Fibroblast of the aortic adventitia (primary cell): Measurements from ENCODE around the gene NAPG. TPM values are rescaled to one million over a fixed set of nuclear protein-coding genes. Genes with fewer than 3 reads are reported as not detected.
"Not testable (repeated sequence)": the region's sequence is repeated elsewhere in the genome, so short reads cannot be mapped to it uniquely, and the experiment has no call there.

ENCODE experiments used
- DNase-seq: peaks from one replicate; pipeline ENCODE4 v3.0.0-alpha.2; 2010; ENCODE audit warnings: low read depth
- H3K4me3 ChIP-seq: 2 replicates; pipeline ENCODE4 v1.5.1; 2011; ENCODE audit warnings: low read depth, mild to moderate bottlenecking, control low read depth, low read length, moderate library complexity
- CTCF ChIP-seq: IDR thresholded peaks from 2 replicates; pipeline ENCODE4 v1.5.1; 2011; ENCODE audit warnings: mild to moderate bottlenecking, low read length, control low read depth, inconsistent platforms; ENCODE audit not compliant: insufficient read depth
- total RNA-seq: library from RNA; depleted of rRNA; stranded (reverse); fragments of >200 nt; gene quantifications from 2 replicates; pipeline ENCODE4 v1.2.3, GENCODE V29; 2012; ENCODE audit warnings: low replicate concordance

NAPG gene
- total RNA-seq, 1 donor: 44.6 TPM

GRCh38 chr18:10565835-10566234, 40.0 kb downstream of the NAPG start:
- TF ChIP-seq CTCF: no peak
- DNase-seq: no peak
- H3K4me3 ChIP-seq: no peak overlapping the region

GRCh38 chr18:10566390-10566789, 40.6 kb downstream of the NAPG start:
- no peak overlapping the region for H3K4me3 ChIP-seq
- no peak for DNase-seq
- no peak for TF ChIP-seq CTCF

GRCh38 chr18:10569941-10570340, 44.1 kb downstream of the NAPG start:
- DNase-seq: not testable (repeated sequence)

GRCh38 chr18:10570622-10571021, 44.8 kb downstream of the NAPG start:
- no peak overlapping the region for H3K4me3 ChIP-seq
- no peak for TF ChIP-seq CTCF

More at GRCh38 chr18:10569941-10570340, 44.1 kb downstream of the NAPG start:
- H3K4me3 ChIP-seq: not testable (repeated sequence)

GRCh38 chr18:10571537-10571936, 45.7 kb downstream of the NAPG start:
- H3K4me3 ChIP-seq: no peak overlapping the region
- DNase-seq: no peak
- no peak for TF ChIP-seq CTCF

More at GRCh38 chr18:10570622-10571021, 44.8 kb downstream of the NAPG start:
- DNase-seq: no peak

GRCh38 chr18:10573261-10573660, 47.4 kb downstream of the NAPG start:
- not testable (repeated sequence) for DNase-seq, H3K4me3 ChIP-seq

GRCh38 chr18:10574412-10574811, 48.6 kb downstream of the NAPG start:
- DNase-seq, H3K4me3 ChIP-seq: not testable (repeated sequence)

GRCh38 chr18:10577842-10578572, 52.2 kb downstream of the NAPG start:
- H3K4me3 ChIP-seq, DNase-seq: not testable (repeated sequence)

GRCh38 chr18:10578573-10578899, 52.7 kb downstream of the NAPG start:
- DNase-seq, H3K4me3 ChIP-seq: not testable (repeated sequence)
